ENCODE results near the gene ATXN7L1. TPM values are rescaled to one million over a fixed set of nuclear protein-coding genes. Genes with fewer than 3 reads are reported as not detected.

Gene ATXN7L1
- polyA plus RNA-seq, 3 donors = 8.0 to 10.5 (median 9.9) TPM

GRCh38 chr7:105689067-105689819 is 187.2 kb downstream of the ATXN7L1 start:
- no peak for DNase-seq (ENCODE audit: low read depth in 3 of 3, low spot score in 2 of 3)

- DNase-seq (ENCODE audit: low read depth in 3 of 3, low spot score in 2 of 3) = no peak
These were observed 187.8 kb downstream of the ATXN7L1 start for GRCh38 chr7:105688617-105689016.

DNA sequence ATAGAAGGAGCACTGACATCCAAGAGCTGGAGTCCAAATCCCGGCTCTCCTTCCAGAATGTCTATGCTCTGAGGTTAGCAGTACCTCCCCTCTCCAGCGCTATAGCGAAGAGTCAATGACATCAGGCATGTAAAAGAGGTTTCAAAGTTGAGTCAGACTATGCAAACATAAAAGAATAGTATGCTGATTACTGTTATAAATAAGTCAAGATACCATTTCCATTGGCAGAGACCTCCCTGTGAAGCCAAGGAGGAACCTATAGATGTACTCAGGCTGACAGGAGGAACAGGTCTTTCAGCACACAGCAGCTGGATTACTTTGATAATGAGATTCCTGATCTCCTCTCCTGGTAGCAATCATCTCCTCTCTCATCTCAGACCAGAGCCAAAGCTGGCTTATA is 191.2 kb downstream of the ATXN7L1 start:
- no peak for DNase-seq (ENCODE audit: low read depth in 3 of 3, low spot score in 2 of 3)

- no peak for DNase-seq (ENCODE audit: low read depth in 3 of 3, low spot score in 2 of 3)
These were observed 193.9 kb downstream of the ATXN7L1 start for GRCh38 chr7:105682341-105683060.

- DNase-seq (ENCODE audit: low read depth in 3 of 3, low spot score in 2 of 3) = no peak
These were observed 195.8 kb downstream of the ATXN7L1 start for GRCh38 chr7:105680505-105681187.

GRCh38 chr7:105678811-105679495 is 197.4 kb downstream of the ATXN7L1 start:
- no peak for DNase-seq (ENCODE audit: low read depth in 3 of 3, low spot score in 2 of 3)

DNA sequence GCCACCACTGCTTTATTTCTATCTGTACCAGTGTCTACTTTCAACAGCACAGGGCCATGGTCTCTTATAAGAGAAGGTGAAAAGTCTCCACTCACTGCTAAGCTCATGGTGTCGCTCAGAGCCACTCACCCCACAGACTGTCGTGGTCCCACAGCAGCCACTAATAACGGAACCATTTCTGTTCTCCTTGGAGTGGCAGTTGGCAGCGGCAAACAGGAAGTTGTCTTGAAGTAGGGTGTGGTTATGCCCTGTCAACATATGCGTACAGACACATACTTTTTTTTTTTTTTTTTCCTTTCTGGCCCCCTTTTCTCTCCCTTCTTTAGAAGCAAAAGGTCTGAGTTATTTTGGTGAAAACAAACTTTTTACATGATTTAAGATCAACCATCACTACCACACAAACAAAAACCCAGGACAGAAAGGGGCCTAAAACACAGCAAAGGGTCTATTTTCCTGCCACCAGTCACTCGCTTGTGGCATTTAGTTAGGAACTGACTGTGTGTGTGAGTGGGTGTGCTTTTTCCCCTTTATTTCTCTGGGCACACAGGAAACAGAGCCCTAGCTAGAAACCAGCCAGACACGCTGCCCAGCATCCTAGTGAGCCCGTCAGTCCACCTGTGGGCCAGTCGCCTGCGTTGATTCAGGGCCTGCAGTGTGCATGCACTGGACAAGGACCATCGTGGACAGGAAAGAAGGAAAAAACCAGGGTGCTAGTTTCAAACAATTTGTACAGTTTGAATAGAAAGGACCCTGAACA is 198.4 kb downstream of the ATXN7L1 start:
- no peak for DNase-seq (ENCODE audit: low read depth in 3 of 3, low spot score in 2 of 3)

DNA sequence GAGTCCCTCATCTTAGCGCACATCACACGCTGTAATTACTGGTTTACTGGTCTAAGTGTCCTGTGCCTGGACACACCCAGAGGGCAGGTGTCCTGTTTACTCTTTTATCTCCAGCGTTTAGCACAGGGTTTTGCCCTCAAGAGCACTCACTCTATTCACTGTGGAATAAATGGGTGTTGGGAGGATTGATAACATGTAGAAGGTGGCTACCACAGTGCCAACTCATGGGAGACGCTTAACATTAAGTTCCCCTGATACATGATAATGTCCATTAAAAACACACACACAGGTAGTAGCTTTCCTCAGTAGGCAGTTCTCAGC is 199.0 kb downstream of the ATXN7L1 start:
- no peak for DNase-seq (ENCODE audit: low read depth in 3 of 3, low spot score in 2 of 3)

DNA sequence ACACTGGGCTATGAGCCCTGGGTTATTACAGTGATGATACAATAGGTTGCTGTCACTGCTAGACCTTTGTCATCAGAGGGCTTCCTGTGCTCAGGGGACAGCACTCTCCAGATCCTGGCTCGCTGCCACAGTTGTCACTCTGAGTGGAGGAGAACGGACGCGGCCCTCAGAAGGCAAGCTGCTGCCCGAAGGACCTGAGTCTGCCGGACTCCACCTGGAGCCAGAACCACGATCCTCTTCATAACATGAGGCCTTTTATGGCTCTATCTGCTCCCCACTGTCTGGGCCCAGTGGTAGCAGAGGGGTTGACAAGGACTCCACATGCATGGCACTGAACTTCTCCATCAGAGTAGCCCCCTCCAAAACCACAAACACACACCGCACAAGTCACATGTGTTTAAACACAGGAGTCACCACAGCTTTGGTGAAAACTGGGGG is 200.4 kb downstream of the ATXN7L1 start:
- DNase-seq (ENCODE audit: low read depth in 3 of 3, low spot score in 2 of 3) = no peak

- DNase-seq (ENCODE audit: low read depth in 3 of 3, low spot score in 2 of 3) = no peak
These were observed 202.0 kb downstream of the ATXN7L1 start for GRCh38 chr7:105674200-105674920.

- DNase-seq (ENCODE audit: low read depth in 3 of 3, low spot score in 2 of 3) = no peak
These were observed 202.9 kb downstream of the ATXN7L1 start for GRCh38 chr7:105673367-105674084.

- DNase-seq (ENCODE audit: low read depth in 3 of 3, low spot score in 2 of 3) = no peak
These were observed 203.6 kb downstream of the ATXN7L1 start for GRCh38 chr7:105672801-105673200.

- no peak for DNase-seq (ENCODE audit: low read depth in 3 of 3, low spot score in 2 of 3)
These were observed 210.1 kb downstream of the ATXN7L1 start for GRCh38 chr7:105666324-105666723.

DNA sequence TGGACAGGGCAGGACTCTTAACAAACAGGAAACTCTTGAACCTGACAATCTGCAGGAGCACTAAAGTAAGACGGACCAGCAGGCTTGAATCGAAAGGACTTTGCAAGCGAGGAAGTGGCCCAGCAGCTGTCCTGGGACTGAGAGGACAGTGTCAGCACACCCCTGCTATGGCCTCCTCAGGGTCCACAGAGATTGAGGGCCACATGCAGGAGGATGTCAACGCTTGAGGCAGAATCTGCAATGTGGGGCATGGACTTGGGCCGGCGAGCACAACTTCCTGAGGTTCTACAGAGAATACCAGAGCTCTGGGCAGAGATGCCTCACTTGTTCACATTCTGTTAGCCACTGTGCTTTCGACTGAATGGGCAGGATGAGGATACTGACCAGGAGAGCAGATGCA is 210.7 kb downstream of the ATXN7L1 start:
- DNase-seq (ENCODE audit: low read depth in 3 of 3, low spot score in 2 of 3) = no peak

GRCh38 chr7:105664816-105665525 is 211.4 kb downstream of the ATXN7L1 start:
- no peak for DNase-seq (ENCODE audit: low read depth in 3 of 3, low spot score in 2 of 3)

- DNase-seq (ENCODE audit: low read depth in 3 of 3, low spot score in 2 of 3) = no peak
These were observed 213.4 kb downstream of the ATXN7L1 start for GRCh38 chr7:105662998-105663397.

DNA sequence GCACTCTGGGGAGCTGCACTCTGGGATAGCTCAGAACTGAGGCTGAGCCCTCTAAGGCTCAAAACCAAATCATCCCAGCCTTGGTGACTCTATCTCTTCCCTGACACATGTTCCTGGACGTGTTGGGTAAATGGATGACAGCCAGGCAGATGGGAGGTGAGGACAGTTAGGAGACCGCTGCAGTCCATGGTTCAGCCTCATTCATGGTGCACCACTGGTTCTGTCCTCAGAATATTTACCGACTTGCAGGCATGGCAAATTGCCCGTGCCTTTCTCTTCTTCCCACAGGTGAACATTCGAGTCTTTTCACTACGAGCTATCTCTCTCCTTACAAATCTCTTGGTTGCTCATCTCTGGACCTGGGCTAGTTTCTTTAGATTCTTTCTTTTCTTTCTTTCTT is 214.8 kb downstream of the ATXN7L1 start:
- no peak for DNase-seq (ENCODE audit: low read depth in 3 of 3, low spot score in 2 of 3)

GRCh38 chr7:105656922-105657521 is 219.4 kb downstream of the ATXN7L1 start:
- no peak for DNase-seq (ENCODE audit: low read depth in 3 of 3, low spot score in 2 of 3)

Measured in right renal cortex interstitium (tissue), 3 donors.